ENCODE data around the gene AIRE.
A peak's percentile ranks its signal among the peaks of the same experiment; 100 is the strongest.
"Not testable (repeated sequence)": the region's sequence is repeated elsewhere in the genome, so short reads cannot be mapped to it uniquely, and the experiment has no call there.

The AIRE gene

DNA sequence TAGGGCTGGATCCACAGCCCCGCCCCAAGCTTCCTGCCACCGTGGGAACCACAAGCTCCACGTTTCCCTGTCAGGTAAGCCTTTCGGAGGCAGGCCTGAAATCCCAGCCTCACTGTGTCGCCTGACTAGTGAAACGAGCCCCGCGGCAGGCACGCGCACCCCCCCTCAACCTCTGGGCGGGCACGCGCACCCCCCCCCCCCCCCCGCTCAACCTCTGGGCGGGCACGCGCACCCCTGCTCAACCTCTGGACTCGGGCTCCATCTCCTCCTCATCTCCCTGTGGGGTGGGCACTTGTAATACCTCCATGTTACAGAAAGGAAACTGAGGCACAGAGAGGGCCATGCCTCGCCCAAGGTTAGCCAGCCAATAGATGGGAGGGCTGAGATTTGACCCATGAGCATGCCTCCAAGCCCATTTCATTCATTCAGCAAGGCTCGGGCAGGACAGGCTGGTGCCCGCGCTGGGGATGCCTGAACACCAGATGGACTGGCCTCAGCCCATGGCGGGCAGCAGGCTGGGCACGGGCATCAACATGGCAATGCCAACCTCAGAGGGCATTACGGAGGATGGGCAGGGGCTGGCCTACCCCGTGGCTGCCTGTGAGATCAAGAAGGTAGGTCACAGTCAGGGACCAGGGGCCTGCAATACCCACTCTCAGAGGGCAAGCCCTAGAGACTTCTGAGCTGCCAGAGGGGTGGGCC lies 48.8 kb downstream of the AIRE start:
- no peak for FAIRE-seq

GRCh38 chr21:44335266-44336059 lies 49.8 kb downstream of the AIRE start:
- DNase-seq (ENCODE audit: insufficient read length, low spot score) (no peak), FAIRE-seq (no peak)

More for the DNA sequence above, 48.8 kb downstream of the AIRE start:
- no peak for DNase-seq (ENCODE audit: insufficient read length, low spot score)

GRCh38 chr21:44337449-44337848 lies 51.8 kb downstream of the AIRE start:
- no peak for DNase-seq (ENCODE audit: insufficient read length, low spot score)
- FAIRE-seq, result no peak

GRCh38 chr21:44337941-44338895 lies 52.5 kb downstream of the AIRE start:
- no peak for DNase-seq (ENCODE audit: insufficient read length, low spot score)
- FAIRE-seq, result no peak

DNA sequence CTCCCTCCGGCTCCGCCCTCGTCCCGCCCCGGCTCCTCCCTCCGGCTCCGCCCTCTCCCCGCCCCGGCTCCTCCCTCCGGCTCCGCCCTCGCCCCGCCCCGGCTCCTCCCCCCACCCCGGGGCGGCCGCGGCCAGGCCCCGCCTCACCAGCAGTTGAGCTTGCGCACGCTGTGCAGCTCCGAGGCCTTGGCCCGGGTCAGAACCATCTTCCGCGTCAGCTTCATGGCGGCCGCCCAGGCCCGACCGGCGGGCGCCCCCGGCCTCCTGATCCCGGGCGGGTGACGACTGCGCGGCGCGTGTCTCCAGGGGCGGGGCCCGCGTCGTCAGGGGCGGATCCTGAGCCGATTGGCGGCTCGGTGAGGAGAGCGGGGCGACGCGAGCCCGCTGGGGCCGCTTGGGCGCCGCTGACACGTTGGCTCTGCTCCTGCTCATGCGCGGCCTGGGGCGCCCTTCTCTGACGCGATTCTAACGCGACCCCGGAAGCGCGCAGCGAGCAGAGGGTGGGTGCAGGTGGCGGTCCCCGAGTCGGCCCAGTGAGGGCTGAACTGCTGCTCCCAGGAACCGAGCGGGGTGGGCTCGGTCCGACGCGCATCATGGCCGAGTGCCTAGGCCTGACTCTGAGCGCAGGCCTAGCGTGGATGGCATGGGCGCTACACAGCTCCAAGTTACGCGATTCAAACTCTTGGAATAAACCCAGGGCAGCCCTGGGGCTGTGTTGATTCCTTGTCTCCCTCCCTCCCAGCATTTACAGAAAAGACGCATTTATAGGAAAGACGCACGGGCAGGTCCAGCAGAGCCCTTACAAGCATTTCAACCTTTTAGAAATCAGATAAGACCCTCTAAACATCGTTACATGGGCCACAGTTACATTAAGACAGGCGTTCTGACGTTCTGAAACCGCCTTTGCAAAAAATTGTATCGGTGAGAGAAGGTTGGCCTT lies 53.6 kb downstream of the AIRE start, which contains the start of gene CFAP410:
Gene CFAP410, minus strand, starts transcription at position 420 of the 940 bp plus-strand sequence. Its CDS starts 196 bp downstream, at position 224.
- peak; percentile 100 for DNase-seq (ENCODE audit: insufficient read length, low spot score)
- FAIRE-seq, result peak; percentile 87

DNA sequence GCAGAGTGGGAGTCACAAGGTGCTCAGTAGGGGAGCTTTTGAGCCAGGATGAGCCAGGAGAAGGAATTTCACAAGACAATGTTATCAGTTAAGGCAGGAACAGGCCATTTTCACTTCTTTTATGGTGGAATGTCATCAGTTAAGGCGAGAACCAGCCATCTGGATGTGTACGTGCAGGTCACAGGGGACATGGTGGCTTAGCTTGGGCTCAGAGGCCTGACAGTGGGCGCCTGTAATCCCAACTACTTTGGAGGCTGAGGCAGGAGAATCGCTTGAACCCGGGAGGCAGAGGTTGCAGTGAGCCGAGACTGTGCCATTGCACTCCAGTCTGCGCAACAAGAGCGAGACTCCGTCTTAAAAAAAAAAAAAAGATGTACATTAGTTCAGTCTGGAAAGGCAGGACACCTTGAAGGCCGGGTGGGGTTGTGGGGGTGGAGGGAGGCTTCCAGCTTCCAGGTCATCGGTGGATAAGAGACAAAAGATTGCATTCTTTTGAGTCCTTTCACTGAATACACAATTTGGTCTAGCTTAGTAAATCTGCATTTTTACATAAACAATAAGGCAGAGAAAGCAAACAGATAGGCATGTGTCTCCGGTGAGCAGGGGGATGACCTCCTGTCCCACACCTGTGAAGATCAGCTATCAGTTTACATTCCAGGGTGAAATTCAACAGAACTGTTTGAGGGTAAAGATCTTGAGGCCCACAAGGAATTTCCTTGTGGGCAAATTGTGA lies 56.2 kb downstream of the AIRE start:
- FAIRE-seq; DNase-seq (ENCODE audit: insufficient read length, low spot score): not testable (repeated sequence)

DNA sequence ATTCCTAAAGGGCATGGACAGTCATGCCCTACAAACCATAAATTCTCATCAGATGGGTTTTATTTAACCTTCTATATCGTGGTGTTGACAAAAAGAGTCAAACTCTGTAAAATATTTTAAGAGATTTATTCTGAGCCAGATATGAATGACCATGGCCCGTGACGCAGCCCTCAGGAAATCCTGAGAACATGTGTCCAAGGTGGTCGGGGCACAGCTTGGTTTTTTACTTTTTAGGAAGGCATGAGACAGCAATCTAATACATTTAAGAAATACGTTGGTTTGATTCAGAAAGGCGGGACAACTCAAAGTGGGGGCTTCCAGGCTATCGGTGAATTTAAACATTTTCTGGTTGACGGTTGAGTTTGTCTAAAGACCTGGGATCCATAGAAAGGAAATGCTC lies 57.3 kb downstream of the AIRE start:
- not testable (repeated sequence) for FAIRE-seq; DNase-seq (ENCODE audit: insufficient read length, low spot score)

DNA sequence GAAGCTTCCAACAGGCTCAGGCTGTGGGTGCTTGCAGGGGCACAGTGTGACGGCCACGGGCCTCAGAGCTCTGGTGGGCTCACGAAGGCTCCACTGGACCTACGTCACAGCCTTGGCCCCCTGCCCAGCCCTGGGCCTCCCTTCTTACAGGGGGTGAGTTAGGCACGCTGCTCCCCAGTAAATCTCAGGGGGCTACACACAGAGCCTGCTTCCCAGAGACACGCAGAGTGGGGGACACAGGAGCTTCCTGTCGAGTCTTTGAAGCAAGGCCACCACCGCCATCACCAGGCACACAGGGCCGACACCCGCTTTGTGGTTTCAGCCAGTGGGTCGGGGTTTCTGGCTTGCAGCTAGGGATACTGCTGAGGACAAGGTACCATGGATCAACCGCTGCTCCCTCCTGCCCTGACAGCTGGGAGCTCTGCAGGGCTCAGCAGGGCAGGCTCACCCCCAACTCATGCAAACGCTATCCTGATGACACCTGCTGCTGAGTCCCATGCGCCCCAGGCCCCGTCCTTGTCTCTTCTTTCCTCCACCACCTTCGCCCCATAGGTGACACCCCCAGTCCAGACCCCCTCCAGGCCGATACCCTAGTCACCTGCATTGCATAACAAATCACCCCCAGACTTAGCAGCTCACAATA lies 59.0 kb downstream of the AIRE start:
- FAIRE-seq, result no peak
- DNase-seq (ENCODE audit: insufficient read length, low spot score), result no peak

- DNase-seq (ENCODE audit: insufficient read length, low spot score), result no peak
- FAIRE-seq, result no peak
Observed at GRCh38 chr21:44345495-44345894, 59.8 kb downstream of the AIRE start.

GRCh38 chr21:44347911-44348451 lies 62.3 kb downstream of the AIRE start:
- DNase-seq (ENCODE audit: insufficient read length, low spot score) (no peak), FAIRE-seq (no peak)

All from GM19239 (cell line).